ENCODE data around the gene CDH23. TPM values are rescaled to one million over a fixed set of nuclear protein-coding genes. Genes with fewer than 3 reads are reported as not detected.

The CDH23 gene
- total and polyA plus RNA-seq, 10 of the 15 experiments (the other 5 are each of a cell fraction or from before 2014, with no cell fraction given) = 0.09 to 0.40 (median 0.15) TPM; not detected in 1

- peak; percentile 79; the same call in 1 of the 2 replicates for TF ChIP-seq TCF3 (IDR thresholded peaks at IDR 0.05; ENCODE audit: borderline replicate concordance, insufficient read depth, low read depth, low read length)
- no peak for TF ChIP-seq TCF7 (IDR thresholded peaks at IDR 0.05; ENCODE audit: borderline replicate concordance)
- no peak for TF ChIP-seq DPF2 (IDR thresholded peaks at IDR 0.05)
- no peak for TF ChIP-seq HCFC1 (IDR thresholded peaks at IDR 0.05; ENCODE audit: low read length)
- TF ChIP-seq HDAC6 (IDR thresholded peaks at IDR 0.05; ENCODE audit: unreplicated experiment) = no peak
- no peak for TF ChIP-seq EZH2 (IDR thresholded peaks at IDR 0.05; ENCODE audit: borderline replicate concordance, control insufficient read depth, low read depth, low read length)
- TF ChIP-seq RAD21 (IDR thresholded peaks at IDR 0.05; ENCODE audit: insufficient read depth, low read depth, low read length) = peak; percentile 89
- TF ChIP-seq TCF12 (IDR thresholded peaks at IDR 0.05; ENCODE audit: low read depth, low read length) = peak; percentile 71
- TF ChIP-seq YBX1 (IDR thresholded peaks at IDR 0.05) = no peak
- TF ChIP-seq SMARCA5 (IDR thresholded peaks at IDR 0.05) = 0 out of 2 replicates have a peak, but pooled peaks have one; percentile 52
- no peak for TF ChIP-seq E4F1 (IDR thresholded peaks at IDR 0.05; ENCODE audit: borderline replicate concordance, partially characterized antibody)
Measured at GRCh38 chr10:71708301-71708703, 311.6 kb downstream of the CDH23 start (continued).

All from GM12878 (cell line).